Eye (tissue), 1 donor: ENCODE data around the gene RAPGEF3.

Source experiments
- DNase-seq: peaks from one replicate; pipeline ENCODE4 v3.0.0-alpha.2; 2015

The RAPGEF3 gene

GRCh38 chr12:47776471-47777143 lies 17.9 kb upstream of the RAPGEF3 start:
- no peak for DNase-seq

GRCh38 chr12:47775100-47775911 lies 16.6 kb upstream of the RAPGEF3 start:
- DNase-seq: no peak

DNA sequence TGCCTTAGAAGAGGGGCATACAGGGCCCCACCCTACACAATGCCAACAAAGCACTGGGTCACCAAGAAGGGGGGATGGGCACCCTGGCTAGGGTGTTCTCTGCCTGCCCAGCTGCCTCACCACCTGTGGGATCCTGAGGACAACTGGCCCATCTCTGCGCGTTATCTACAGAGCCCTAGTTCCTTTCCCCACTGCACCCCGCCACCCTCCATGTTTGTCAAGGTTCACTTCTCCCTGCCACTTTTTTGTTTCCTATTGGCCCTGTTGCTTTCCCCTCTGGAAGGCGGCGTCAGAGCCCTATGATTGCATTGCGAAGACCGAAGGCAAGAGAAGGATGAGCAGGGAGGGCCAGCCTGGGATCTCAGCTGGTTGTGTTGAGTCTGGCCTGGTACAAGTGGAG lies 16.0 kb upstream of the RAPGEF3 start:
- DNase-seq: no peak

- no peak for DNase-seq
Measured at GRCh38 chr12:47773858-47774580, 15.3 kb upstream of the RAPGEF3 start.

- peak; percentile 89 for DNase-seq
Measured at GRCh38 chr12:47773062-47773857, 14.6 kb upstream of the RAPGEF3 start, which contains the start of gene SLC48A1. Gene SLC48A1, plus strand, starts transcription at chr12:47773238. Its CDS starts 67 bp downstream, at chr12:47773305.

- DNase-seq: no peak
Measured at GRCh38 chr12:47772738-47773061, 14.0 kb upstream of the RAPGEF3 start.

DNA sequence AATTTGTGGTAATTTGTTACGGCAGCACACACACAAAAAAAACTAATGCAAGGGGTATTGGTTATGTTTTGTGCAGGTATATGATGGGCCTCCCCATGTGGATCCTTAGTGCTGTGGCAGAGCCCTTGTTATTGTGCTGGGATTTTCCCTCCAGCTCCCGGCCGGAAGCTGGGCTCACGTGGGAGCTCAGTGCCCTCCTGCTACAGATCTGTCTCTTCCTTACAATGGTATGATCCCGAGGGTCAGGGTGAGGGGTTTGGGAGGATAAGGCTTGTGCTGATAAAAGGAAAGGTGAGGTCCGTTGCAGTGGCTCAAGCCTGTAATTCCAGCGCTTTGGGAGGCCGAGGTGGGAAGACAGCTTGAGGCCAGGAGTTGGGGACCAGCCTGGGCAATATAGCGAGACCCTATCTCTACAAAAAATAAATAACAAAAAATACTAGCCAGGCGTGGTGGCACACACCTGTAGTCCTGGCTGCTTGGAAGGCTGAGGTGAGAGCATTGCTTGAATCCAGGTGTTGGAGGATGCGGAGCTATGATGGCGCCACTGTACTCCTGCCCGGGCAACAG lies 13.5 kb upstream of the RAPGEF3 start:
- DNase-seq: no peak

- no peak for DNase-seq
Measured at GRCh38 chr12:47771304-47771703, 12.6 kb upstream of the RAPGEF3 start.

DNA sequence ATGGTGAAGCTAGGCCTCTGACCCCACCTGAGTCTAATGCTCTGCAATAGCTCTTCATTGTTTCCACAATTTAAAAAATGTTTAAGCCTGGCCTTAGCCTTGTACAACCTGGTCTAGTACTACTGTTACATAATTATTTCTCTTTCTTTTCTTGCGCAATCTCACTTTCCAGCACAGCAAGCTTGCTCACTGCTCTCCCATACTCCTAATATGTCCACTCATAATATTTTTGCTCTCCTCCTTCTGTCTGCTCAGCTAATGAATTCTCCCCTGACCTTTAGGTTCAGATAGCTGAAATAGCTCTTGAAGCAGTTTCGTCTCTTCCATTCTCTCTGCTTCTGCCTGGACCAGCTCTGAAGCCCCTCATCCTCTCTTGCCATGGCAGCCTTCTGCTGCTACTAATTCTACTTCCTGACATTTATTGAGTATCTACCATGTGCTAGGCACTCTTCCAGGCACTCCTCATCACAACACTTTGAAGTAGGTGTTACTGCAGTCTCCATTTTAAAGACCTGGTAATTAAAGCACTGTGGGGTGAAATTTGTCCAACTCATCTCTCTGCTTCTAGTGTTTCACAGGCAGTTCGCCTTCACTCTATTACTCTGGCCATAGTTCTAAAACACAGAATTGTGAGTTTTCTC lies 11.5 kb upstream of the RAPGEF3 start:
- no peak for DNase-seq

DNA sequence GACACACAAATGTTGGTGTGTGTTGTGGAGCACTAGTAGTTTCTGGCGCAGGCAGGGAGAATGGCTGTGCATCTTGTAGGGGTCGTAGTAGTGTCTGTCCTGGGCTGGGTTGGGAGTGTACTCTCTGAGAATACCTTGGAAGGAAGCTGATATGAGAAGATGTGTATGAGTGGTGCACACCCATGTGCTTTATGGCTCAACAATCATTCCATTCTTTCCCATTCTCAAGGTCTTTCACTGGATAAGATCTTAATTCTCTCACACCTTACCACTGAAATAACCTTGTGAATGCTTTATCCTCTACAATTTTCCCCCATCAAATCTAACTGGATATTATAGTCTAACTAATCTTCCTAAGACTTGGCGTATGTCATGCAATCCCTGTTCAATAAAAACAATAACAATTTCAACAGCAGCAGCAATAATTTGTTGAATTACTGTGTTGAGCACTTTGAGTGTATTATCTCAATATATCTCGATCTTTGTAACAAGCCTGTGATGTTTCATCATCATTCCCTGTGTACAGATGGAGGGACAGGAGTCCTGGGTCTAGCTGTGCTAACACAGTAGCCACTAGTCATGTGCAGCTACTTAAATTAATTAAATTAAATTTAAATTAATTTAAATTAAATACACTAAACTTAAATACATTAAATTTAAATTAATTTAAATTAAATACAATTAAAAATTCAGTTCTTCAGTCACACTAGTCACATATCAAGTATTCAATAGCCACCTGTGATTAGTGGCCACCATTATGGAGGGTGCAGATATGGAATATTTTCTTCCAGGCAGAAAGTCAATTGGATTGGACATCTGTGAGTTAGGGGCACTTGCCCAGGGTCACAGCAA lies 10.8 kb upstream of the RAPGEF3 start:
- DNase-seq: no peak

DNA sequence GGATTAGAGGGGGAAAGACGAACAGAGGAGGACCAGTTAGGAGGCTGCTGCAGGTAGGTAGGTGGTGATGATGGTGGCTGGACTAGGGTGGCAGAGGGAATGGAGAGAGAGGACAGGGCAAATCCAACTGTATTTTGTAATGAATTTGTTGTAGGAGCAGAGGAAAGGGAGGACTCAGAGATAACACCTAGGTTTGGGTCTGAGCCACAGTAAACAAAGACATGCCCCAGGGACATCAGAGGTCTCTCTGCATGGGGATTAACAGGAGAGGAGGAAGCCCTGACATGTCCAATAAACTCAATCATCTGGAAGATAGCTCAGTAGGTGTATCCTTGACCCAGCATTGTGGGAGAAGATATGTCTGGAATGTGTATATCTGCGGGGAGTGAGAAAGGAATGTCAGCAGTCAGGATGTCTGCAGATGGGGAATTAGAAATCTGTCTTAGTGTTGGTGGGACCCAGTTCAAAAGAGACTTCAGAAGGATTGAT lies 9.7 kb upstream of the RAPGEF3 start:
- peak; percentile 72 for DNase-seq

- no peak for DNase-seq
Measured at GRCh38 chr12:47767216-47767724, 8.6 kb upstream of the RAPGEF3 start.

DNA sequence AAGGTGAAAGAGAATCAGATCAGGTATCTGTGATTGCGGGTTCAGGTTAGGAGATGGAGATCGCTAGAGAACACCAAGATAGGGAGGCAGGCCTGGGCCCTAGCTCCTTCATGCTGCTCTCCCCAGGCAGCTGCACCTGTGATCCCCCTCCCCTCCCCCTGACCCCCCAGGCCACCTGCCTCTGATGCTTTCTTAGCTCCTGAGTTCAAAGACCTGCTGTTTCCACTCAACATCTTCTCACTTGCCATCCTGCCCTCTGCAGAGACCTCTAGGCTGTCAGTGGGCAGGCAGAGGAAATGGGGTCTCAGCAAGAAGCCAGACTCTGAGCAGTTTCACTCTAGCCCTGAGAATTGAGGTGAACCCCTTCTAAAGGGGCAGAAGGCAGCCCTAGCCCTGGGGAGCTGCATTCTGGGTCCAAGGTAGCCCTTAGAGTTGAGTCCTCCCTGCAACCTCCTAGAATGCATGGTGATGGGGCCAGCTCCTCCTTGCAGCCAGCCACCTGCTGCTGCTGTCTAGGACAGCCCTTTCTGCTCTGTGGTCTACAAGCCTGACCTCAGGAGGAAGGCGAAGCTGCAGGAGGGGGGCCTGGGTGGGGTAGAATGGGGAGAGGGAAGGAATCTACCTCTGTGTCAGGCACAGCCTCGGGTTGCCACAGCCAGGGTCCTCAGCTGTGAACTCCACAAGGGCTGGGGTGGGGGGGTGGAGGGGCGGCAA lies 8.0 kb upstream of the RAPGEF3 start:
- no peak for DNase-seq

DNA sequence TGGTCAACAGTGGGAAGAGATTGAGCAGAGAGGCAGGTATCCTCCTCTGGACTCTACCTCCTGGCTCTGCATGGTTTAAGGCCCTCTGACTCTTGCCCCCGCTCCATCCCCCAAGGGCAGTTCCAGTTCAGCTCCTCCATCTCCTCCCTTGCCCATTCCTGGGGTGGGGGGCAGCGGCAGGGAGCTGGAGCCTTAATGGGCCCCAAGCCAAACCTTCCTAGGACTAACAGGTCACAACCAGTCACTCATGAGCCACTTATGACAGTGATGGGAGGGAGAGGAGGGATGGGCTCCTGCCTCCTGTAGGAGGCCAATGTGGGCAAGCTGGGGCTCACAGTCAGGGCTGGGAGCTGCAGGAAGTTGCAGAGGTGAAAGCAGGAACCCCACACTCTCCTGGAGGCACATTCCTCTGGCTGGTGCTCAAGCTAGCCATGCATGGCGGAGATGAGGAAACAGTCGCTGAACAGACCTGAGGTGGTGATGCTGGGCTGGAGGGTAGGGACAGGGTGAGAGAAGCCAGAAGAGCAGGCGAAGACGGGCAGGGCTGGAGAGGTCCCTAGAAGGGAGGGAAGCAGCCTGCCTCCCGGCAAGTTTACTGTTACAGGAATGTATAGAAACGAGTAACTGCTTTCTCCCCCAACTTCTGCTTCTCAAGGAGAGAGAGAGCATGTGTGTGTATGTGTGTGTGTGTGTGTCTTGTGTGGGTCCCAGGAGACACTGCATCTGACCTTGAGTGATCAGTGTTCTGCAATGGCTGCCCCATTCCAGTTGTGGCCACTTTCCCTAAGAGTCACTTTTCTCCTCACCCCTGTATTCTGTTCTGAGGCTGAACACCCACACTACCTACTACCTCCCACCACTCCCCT lies 5.0 kb upstream of the RAPGEF3 start:
- no peak for DNase-seq

DNA sequence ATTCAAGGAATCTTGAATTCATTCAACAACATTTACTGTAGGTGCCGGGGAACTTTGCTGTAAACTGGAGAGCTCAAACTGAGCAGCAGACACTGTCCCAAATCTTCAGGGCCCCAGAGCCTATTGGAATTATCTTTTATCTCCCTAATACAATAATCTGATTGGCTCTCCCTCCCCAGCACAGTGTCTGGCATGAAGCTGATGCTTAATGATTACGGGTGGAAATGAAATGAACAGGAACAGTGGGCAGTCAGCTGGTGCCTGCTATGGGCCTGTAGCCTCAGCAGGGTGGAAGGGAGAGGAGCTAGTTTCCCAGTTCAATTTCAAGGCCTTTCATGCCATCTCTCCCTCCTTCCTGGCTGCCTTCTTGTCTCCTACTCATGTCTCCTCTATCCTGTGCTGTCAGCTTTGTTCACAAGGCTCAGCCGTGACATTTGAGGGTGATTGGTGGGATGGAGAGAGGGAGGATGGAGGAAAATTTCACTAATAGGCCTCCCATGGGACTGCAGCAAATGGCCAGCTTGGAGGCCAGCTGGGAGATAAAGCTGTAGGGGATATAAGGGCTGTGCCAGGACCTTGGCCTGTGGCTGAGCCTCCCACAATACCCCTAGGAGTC lies 4.3 kb upstream of the RAPGEF3 start:
- peak; percentile 66 for DNase-seq

DNA sequence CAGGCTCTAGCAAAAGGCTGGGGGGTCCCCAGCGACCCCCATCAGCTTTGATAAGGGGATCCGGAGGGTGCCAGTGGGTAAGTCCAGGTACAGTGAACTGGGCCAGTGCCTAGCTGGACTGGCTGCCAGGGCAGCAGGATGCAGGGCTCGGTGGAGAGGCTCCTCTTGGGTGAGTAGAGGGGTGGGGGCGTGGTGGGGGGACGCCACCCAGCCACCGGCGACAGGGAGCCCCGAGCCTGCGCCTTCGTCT lies 171 bp downstream of the RAPGEF3 start:
- DNase-seq: no peak

DNA sequence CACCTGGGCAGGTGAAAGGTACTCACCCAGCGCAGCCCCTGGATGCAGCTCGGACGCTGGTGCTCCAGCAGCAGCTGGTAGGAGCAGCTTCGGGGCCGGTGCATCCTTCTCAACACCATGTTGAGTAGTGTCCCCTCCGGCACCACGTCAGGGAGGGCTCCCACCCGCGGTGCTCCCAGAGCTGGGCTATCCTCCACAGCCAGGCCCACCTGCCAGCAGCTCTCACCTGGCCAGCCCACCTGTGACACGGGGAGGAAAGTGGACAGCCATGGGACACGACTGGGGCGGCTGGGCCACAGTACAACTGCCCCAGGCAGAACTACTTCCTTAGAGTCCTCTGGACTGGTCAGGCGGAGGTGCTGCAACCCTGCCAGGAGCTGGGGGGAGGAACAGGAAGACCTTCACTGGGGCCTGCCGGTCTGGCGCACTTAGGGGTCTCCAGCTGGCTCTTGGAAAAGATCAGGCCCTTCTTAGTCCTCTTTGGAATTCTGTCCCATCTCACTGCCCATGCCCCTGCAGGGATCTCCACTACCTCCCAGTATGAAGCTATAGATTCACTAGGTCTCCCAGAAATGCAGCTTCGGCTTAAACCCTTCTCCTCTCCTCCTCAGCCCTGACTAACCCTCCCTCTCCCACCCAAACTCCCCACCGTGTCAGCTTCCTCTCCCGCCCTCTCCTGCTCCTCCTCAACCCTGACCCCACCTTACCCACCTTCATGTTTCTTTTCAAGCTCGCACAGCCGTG lies 668 bp downstream of the RAPGEF3 start:
- no peak for DNase-seq

GRCh38 chr12:47757364-47757839 lies 1.3 kb downstream of the RAPGEF3 start:
- DNase-seq: no peak
